ENCODE measurements around the gene TFCP2L1.
A peak's percentile ranks its signal among the peaks of the same experiment; 100 is the strongest.

The TFCP2L1 gene

GRCh38 chr2:121260370-121261154 lies 24.4 kb downstream of the TFCP2L1 start:
- H3K27ac ChIP-seq, result peak overlapping the region; percentile 58
- TF ChIP-seq ZFX (IDR thresholded peaks at IDR 0.05) (no peak), CTCF (conservative IDR thresholded peaks at IDR 0.05) (no peak)

GRCh38 chr2:121258051-121258450 lies 27.0 kb downstream of the TFCP2L1 start:
- no peak for TF ChIP-seq CTCF (conservative IDR thresholded peaks at IDR 0.05)
- no peak for TF ChIP-seq ZFX (IDR thresholded peaks at IDR 0.05)
- no peak overlapping the region for H3K27ac ChIP-seq

GRCh38 chr2:121257480-121257840 lies 27.5 kb downstream of the TFCP2L1 start:
- H3K27ac ChIP-seq, result no peak overlapping the region
- TF ChIP-seq ZFX (IDR thresholded peaks at IDR 0.05) (no peak), CTCF (conservative IDR thresholded peaks at IDR 0.05) (no peak)

DNA sequence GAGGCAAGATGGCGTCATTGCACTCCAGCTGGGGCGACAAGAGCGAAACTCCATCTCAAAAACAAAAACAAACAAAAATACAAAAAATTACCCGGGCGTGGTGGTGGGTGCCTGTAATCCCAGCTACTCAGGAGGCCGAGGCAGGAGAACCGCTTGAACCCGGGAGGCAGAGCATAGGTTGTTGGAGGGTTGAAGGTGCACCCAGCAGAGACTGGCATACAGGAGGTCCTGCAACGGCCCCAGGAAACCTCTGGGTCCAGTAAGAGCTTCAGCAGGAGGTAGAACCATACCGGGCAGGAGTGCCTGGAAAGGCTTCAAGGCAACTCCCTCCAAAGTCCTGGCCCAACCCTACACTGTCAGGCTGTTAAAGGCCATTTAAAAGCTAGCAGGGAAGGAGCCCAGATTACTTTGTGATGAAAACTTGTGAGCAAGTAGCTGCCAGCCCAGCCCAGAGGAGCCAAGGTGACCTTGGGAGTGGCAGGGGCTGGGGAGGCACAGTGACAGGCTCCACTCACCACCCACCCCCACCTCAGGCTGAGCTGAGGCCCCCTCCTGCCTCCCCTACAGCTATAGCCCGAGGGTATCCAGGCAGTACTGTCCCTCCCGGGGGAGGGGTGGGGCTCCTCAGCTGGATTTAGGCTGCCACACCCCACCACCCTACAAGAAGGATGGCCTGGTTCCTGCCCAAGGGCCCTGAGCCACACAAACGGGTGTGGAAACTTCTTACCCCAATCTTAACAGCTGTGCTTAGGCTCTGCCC lies 28.1 kb downstream of the TFCP2L1 start:
- no peak for TF ChIP-seq CTCF (conservative IDR thresholded peaks at IDR 0.05)
- TF ChIP-seq ZFX (IDR thresholded peaks at IDR 0.05), result no peak
- no peak overlapping the region for H3K27ac ChIP-seq

- no peak for TF ChIP-seq CTCF (conservative IDR thresholded peaks at IDR 0.05)
- TF ChIP-seq ZFX (IDR thresholded peaks at IDR 0.05), result no peak
Measured at GRCh38 chr2:121255358-121255757, 29.6 kb downstream of the TFCP2L1 start.

DNA sequence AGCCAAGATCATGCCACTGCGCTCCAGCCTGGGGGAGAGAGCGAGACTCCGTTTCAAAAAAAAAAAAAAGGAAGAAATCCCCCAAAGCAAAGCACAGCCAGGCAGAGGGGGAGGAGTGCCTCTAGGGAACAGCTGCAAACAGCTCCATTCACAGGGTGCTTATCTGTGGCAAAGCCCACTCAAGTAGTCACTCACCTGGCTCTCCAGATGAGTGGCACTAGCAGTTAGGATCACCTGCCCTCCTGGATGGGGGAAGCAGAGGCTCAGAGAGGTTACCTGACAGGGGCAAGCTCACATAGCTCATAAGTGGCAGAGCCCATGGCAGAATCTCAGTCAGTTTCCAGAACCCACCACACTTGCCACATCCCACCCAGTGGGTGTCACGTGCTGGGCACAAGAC lies 30.3 kb downstream of the TFCP2L1 start:
- H3K27ac ChIP-seq, result no peak overlapping the region
- TF ChIP-seq ZFX (IDR thresholded peaks at IDR 0.05), result no peak
- no peak for TF ChIP-seq CTCF (conservative IDR thresholded peaks at IDR 0.05)

More at GRCh38 chr2:121255358-121255757, 29.6 kb downstream of the TFCP2L1 start:
- H3K27ac ChIP-seq, result no peak overlapping the region

DNA sequence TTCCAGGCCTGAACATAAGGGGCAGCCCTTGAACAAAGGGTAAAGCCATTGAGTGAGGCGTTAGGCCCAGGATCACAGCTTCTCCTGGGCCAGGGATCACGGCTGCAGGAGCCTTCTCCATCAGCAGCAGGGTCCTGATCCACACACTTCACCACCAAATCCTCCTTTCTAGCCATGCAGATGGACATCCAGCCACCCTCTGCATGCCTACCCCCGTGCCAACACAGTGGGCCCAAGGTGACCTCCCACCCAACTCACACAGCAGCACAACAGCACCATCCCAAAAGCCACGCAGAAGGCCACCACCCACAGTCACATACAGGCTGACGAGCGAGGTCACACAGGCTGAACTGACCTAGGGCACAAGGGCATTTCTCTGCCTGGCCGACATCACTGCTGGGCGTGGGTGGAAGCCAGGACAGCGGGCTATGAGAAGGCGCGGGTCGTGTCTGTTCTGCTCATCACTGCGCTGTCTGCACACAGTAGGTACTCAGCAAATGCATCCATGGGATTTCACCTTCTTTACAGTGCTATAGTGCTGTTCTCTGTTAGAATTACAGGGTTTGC lies 31.2 kb downstream of the TFCP2L1 start:
- no peak overlapping the region for H3K27ac ChIP-seq
- TF ChIP-seq CTCF (conservative IDR thresholded peaks at IDR 0.05) (no peak), ZFX (IDR thresholded peaks at IDR 0.05) (no peak)

Measured in C4-2B (cell line).